Measurements from ENCODE around the gene FZD8. TPM values are rescaled to one million over a fixed set of nuclear protein-coding genes. Genes with fewer than 3 reads are reported as not detected.

FZD8 gene
- total RNA-seq, 2 donors from 2014 or later: 4.7 to 12.9 TPM

- no peak overlapping the region for H3K27ac ChIP-seq
- no peaks in the 10 kb centered on the region for H3K27me3 ChIP-seq
- H3K4me1 ChIP-seq: no peaks in the 10 kb centered on the region
- no peaks in the 10 kb centered on the region for H3K36me3 ChIP-seq (replicated peaks in 1 of 2; ENCODE audit: insufficient read depth in 1 of 2, low read depth in 2 of 2)
- intact Hi-C loops (cut with DNase I): no loop called here
- no peak overlapping the region for H3K4me3 ChIP-seq
- ATAC-seq (no peak), DNase-seq (no peak)
- no peak for TF ChIP-seq POLR2A (IDR thresholded peaks at IDR 0.05)
- no peak for TF ChIP-seq CTCF (IDR thresholded peaks at IDR 0.05)
- WGBS, 2 donors: 79 to 92% methylated on average over 2 of the region's 2 CpGs
- no peaks in the 10 kb centered on the region for H3K9me3 ChIP-seq
Observed at GRCh38 chr10:35652824-35653223, 10.7 kb upstream of the FZD8 start.

GRCh38 chr10:35650894-35651293 is 8.8 kb upstream of the FZD8 start:
- no peaks in the 10 kb centered on the region for H3K36me3 ChIP-seq (replicated peaks in 1 of 2; ENCODE audit: insufficient read depth in 1 of 2, low read depth in 2 of 2)
- intact Hi-C loops (cut with DNase I): no loop called here
- no peak overlapping the region for H3K27ac ChIP-seq
- DNase-seq (no peak), ATAC-seq (peak; percentile 47)
- TF ChIP-seq POLR2A (IDR thresholded peaks at IDR 0.05) (no peak), CTCF (IDR thresholded peaks at IDR 0.05) (no peak)
- H3K9me3 ChIP-seq: no peaks in the 10 kb centered on the region
- WGBS, 2 donors: 43 to 50% methylated on average over 3 of the region's 3 CpGs
- H3K4me3 ChIP-seq: no peak overlapping the region
- no peaks in the 10 kb centered on the region for H3K4me1 ChIP-seq
- H3K27me3 ChIP-seq: no peaks in the 10 kb centered on the region

DNA sequence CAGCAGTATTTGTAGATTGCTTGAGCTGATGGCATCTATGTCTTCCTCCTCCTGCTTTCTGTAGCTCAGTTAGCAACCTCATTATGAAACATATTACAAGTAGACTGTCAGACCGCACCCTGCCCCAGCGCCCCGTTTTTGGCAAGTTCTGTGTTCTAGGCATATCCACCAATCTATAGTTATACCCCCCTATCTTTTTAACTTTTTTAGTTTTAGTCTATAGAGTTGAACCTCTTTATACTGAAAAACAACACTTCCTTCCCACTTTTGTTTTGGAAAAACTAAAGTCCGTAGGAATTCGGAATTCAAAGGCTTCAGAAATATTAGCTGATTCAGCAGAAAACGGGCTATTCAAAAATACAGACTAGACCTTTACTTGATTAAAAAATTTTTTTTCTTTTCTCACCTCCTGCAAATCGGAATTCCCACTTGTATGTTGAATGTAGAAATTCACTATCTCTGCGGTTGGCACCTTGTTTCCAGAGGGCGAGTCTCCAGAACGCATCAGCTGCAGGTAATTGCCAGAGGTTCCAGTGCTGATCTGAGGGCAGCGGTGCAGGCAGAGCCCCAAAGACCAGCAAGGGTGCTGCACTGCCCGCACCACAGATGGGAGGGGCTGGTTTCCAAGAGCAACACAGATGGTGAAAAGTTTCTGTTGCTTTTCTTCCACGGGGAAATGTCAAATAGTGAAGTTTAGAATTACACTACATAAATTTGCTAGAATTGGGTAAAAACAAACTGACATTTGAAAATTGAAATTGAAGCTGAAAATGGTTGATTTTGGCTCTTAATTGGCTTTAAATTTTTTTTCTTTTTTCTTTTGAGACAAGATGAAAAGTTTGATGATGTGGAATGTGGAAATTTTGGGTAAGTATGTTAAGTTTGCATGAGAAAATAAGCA is 2.2 kb upstream of the FZD8 start:
- H3K27me3 ChIP-seq: no peaks in the 10 kb centered on the region
- no peak for ATAC-seq
- DNase-seq: peak in 1 of 4 donors; percentile 14
- H3K9me3 ChIP-seq: no peaks in the 10 kb centered on the region
- 19 to 21% methylated on average over 13 of the region's 13 CpGs for WGBS, 2 donors
- peak overlapping the region in 1 of 2 donors; percentile 39 for H3K4me3 ChIP-seq
- TF ChIP-seq POLR2A (IDR thresholded peaks at IDR 0.05): no peak
- no peak for TF ChIP-seq CTCF (IDR thresholded peaks at IDR 0.05)
- peak overlapping the region in 3 of 4 donors; percentile 46 to 95 (median 63) for H3K27ac ChIP-seq
- H3K4me1 ChIP-seq: peaks cover 18% of the 10 kb centered on the region
- H3K36me3 ChIP-seq (replicated peaks in 1 of 2; ENCODE audit: insufficient read depth in 1 of 2, low read depth in 2 of 2): no peaks in the 10 kb centered on the region
- intact Hi-C loops (cut with DNase I): no loop called here

GRCh38 chr10:35643151-35644049 is 1.3 kb upstream of the FZD8 start:
- ATAC-seq (peak; percentile 25), DNase-seq (peak; percentile 66 to 79 (median 69))
- H3K9me3 ChIP-seq: no peaks in the 10 kb centered on the region
- TF ChIP-seq POLR2A (IDR thresholded peaks at IDR 0.05): no peak
- TF ChIP-seq CTCF (IDR thresholded peaks at IDR 0.05): peak in 1 of 7 experiments; percentile 5
- H3K4me3 ChIP-seq: peak overlapping the region; percentile 19 to 39
- H3K27ac ChIP-seq: peak overlapping the region in 3 of 4 donors; percentile 46 to 95 (median 63)
- H3K27me3 ChIP-seq: no peaks in the 10 kb centered on the region
- no peaks in the 10 kb centered on the region for H3K36me3 ChIP-seq (replicated peaks in 1 of 2; ENCODE audit: insufficient read depth in 1 of 2, low read depth in 2 of 2)
- 1 to 3% methylated on average over 27 to 42 of the region's 42 CpGs for WGBS, 2 donors
- H3K4me1 ChIP-seq: peaks cover 18% of the 10 kb centered on the region
- intact Hi-C loops (cut with DNase I): no loop called here

All from body of pancreas (tissue), 4 donors.